COLO668 (cell line): ENCODE data around the gene MTAP.
"Not testable (repeated sequence)": the region's sequence is repeated elsewhere in the genome, so short reads cannot be mapped to it uniquely, and the experiment has no call there.

ENCODE experiments used
- DNase-seq: peaks from one replicate; lab custom pipeline; 2025; ENCODE audit not compliant: unreplicated experiment; lab: John Stamatoyannopoulos, UW

MTAP gene

GRCh38 chr9:21906213-21906612 lies 103.8 kb downstream of the MTAP start:
- no peak for DNase-seq

GRCh38 chr9:21906881-21907280 lies 104.4 kb downstream of the MTAP start:
- no peak for DNase-seq

- no peak for DNase-seq
These were observed 117.2 kb downstream of the MTAP start for GRCh38 chr9:21919377-21920362.

GRCh38 chr9:21923694-21924093 lies 121.3 kb downstream of the MTAP start:
- DNase-seq, result no peak

DNA sequence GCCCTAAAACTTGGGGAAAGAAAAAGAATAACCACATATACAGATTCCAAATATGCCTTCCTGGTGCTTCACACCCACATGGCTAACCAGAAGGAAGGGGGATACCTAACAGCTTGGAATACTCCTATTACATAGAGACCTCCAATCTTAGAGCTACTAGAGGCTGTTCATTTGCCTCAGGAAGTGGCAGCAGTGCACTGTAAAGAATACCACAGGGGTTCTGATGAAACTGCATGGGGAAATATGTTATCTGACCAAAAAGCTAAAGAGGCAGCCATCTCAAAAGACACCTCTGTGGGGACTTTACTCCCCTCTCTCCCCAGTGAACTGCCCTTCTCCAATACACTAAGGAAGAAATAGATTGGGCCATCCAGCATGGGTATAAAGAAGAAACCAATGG lies 125.3 kb downstream of the MTAP start:
- no peak for DNase-seq

DNA sequence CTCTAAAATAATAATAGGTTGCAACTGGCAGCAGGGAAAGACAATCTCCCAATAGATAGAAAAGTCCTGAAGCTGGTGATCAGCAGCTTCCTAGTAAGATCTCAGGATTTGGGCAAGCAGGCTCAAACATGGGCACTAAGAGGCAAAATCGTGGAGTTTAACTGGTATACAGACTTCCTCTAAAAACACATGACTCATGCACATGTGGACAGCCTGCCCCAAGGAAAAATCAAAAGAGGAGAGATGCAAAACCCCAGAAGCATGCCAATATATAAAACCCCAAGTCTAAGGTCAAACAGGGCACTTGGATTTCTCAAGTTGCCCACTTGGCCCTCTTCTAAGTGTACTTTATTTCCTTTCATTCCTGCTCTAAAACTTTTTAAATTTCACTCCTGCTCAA lies 129.0 kb downstream of the MTAP start:
- DNase-seq, result no peak

- DNase-seq, result no peak
These were observed 130.8 kb downstream of the MTAP start for GRCh38 chr9:21933281-21933680.

DNA sequence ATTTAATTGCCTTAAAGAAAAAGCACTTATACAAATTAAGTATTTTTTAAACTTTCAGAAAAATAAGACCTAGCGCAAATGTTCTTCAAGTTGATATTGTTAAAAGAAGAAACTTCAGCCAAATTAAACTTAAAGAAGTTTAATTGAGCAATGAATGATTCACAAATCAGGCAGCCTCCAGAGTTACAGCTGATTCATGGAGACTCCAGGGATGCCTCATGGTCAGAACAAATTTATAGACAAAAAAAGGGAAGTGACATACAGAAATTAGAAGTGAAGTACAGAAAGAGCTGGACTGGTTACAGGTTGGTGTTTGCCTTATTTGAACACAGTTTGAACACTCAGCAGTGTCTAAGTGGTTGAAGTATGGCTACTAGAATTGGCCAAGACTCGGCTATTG lies 131.4 kb downstream of the MTAP start:
- DNase-seq, result no peak

GRCh38 chr9:21935631-21936030 lies 133.2 kb downstream of the MTAP start:
- DNase-seq, result no peak

DNA sequence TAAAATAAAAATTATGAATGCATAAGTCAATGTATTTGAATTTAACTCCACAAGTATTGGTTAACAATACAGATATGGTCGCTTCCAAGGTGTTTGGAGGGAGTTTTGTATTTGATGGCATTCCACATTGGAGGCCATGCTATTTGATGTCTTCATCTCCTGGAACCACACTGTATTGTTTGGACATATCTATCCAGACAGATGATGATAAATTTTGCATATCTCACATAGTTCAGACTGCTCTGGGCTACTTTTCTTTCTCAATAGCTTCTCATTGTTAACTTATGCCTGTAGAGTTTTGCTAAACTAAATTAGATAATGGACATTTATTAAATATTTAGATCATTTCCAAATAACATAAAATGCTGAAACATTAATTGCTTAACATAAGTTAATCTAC lies 133.7 kb downstream of the MTAP start:
- DNase-seq, result no peak

GRCh38 chr9:21941337-21941995 lies 139.0 kb downstream of the MTAP start:
- DNase-seq, result no peak

GRCh38 chr9:21943464-21943863 lies 141.0 kb downstream of the MTAP start:
- no peak for DNase-seq

- no peak for DNase-seq
These were observed 143.2 kb downstream of the MTAP start for GRCh38 chr9:21945606-21946005.

GRCh38 chr9:21958833-21959232 lies 156.4 kb downstream of the MTAP start:
- DNase-seq, result no peak

DNA sequence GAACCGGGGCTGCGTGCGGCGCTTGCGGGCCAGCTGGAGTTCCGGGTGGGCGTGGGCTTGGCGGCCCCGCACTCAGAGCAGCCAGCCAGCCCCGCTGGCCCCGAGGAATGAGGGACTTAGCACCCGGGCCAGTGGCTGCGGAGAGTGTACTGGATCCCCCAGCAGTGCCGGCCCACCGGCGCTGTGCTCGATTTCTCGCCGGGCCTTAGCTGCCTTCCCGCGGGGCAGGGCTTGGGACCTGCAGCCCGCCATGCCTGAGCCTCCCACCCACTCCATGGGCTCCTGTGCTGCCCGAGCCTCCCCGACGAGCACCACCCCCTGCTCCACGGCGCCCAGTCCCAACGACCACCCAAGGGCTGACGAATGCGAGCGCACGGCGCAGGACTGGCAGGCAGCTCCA lies 156.8 kb downstream of the MTAP start:
- DNase-seq, result not testable (repeated sequence)

DNA sequence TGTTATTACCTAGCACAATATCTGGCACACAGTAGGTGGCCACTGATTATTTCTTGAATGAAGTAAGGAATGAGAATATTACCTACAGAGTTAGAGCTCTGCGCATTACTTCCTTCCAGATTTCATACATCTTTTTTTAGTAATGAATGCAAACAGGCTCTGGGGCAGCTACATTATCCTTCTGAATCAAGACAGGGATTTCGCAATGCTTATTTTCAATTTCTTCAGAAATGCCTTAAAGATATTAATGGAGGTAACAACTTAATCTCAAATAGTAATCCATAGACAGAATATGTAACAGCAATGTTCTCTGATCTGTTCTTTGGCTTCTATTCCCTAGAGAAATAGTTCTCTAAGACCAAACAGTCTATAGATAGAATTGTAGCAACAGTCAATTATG lies 159.1 kb downstream of the MTAP start:
- DNase-seq, result no peak

DNA sequence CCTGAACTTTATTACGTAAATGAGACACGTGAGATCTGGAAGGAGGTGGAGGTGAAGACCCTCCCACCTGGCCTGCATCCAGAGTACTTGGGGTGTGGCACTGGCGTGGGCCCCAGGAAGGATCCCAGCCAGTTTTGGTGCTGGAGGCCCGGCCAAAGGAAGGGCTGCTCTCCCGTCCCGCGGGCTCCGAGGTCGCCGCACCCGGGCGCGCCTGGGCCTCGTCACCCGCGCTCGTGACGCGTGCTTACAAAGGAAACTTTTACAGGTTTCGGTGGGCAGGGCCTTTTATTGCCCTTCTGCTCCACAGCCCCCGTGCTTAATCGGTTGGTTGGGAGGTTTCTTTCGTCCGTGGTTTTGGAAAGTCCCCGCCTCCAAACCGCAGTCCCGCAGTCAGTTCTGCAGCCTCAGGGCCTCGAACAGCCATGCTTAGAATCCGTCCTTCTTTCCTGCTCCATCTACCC lies 162.5 kb downstream of the MTAP start:
- DNase-seq, result no peak

GRCh38 chr9:21965401-21965951 lies 163.0 kb downstream of the MTAP start:
- no peak for DNase-seq

GRCh38 chr9:21966140-21966851 lies 163.9 kb downstream of the MTAP start:
- DNase-seq, result no peak

DNA sequence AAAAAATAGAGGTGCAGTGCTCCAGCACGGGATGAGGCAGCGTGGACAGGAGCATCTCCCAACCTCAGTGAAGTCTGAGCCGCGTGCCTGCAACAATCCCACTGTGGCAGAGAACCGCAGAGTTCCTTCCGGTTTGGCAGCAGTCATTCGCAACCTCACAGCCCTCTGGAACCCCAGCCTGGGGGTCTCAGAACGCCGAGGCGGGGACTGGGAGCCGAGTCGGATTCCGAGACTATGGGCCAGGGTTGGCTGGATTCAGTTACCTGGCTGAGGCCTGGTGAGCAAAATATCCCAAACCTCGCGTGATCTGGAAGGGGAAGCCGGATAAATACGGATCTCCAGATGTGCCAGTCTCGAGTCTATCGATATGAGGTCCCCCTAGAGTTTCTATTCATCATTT lies 164.7 kb downstream of the MTAP start:
- no peak for DNase-seq

DNA sequence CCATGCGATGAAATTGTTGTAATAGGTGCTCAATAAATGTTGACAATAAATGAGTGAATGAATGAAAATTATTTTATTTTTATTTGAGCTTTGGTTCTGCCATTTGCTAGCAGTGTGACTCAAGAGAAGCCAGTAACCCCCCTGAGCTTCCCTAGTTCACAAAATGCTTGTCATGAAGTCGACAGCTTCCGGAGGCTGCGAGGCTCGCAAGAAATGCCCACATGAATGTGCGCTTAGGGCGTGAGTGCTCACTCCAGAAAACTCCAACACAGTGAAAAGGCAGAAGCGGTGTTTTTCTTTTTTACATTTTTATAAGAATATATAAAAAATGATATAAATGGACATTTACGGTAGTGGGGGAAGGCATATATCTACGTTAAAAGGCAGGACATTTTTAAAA lies 165.3 kb downstream of the MTAP start:
- no peak for DNase-seq
